ENCODE results near the gene TMEM175.
A peak's percentile ranks its signal among the peaks of the same experiment; 100 is the strongest.
"Not testable (repeated sequence)": the region's sequence is repeated elsewhere in the genome, so short reads cannot be mapped to it uniquely, and the experiment has no call there.

TMEM175 gene

DNA sequence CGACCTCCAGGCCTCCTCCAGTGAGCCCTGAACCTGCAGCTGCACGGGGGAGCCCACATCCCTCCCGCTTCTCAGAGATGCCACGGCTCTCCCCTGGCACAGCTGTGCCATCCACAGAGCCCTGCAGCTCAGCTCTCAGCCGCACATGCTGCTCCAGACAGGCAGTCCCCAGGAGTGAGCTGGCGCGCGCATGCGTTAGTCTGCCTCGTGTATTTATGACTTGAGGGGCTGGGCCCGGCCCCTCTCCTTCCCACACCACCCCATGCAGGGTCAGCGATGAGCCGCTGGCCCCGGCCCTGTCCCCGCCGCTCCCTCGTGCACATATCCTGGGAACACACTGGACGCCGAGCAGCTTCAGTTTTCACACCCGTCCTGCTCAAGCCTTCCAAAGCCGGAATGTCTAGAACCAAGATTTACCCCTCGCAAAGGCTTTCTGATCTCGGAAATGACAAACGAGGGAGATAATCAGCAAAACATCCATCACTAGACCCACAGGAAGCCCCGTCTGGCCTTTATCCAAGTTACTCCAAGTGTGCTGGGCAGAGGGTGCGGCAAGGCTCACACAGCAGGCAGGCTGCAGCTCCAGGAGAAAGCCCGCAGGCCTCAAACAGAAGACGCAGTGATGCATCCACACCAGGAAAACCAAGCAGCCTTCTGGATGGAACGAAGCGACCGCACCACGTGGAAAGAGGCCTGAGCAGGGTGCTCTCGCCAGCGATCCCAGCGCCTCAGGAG, 24.4 kb upstream of the TMEM175 start:
- Mint-ChIP-seq H3K27ac (no peak overlapping the region), H3K9me3 (ENCODE audit: low read depth) (no peaks in the 10 kb centered on the region), H3K27me3 (no peaks in the 10 kb centered on the region), H3K36me3 (peaks cover 2% of the 10 kb centered on the region), H3K4me1 (ENCODE audit: low read depth) (no peaks in the 10 kb centered on the region), H3K4me3 (no peak overlapping the region)

- Mint-ChIP-seq H3K27ac (no peak overlapping the region), H3K4me1 (ENCODE audit: low read depth) (no peaks in the 10 kb centered on the region), H3K4me3 (no peak overlapping the region), H3K27me3 (no peaks in the 10 kb centered on the region), H3K36me3 (peaks cover 2% of the 10 kb centered on the region), H3K9me3 (ENCODE audit: low read depth) (no peaks in the 10 kb centered on the region)
These were observed 23.1 kb upstream of the TMEM175 start for GRCh38 chr4:909131-909571.

GRCh38 chr4:909821-910220, 22.4 kb upstream of the TMEM175 start:
- H3K27ac Mint-ChIP-seq, result no peak overlapping the region
- H3K9me3 Mint-ChIP-seq (ENCODE audit: low read depth), result no peaks in the 10 kb centered on the region
- peaks cover under 1% of the 10 kb centered on the region for H3K4me1 Mint-ChIP-seq (ENCODE audit: low read depth)
- no peaks in the 10 kb centered on the region for H3K27me3 Mint-ChIP-seq
- no peak overlapping the region for H3K4me3 Mint-ChIP-seq
- H3K36me3 Mint-ChIP-seq, result peaks cover 2% of the 10 kb centered on the region

GRCh38 chr4:910366-911091, 21.7 kb upstream of the TMEM175 start:
- Mint-ChIP-seq H3K9me3 (ENCODE audit: low read depth) (no peaks in the 10 kb centered on the region), H3K4me1 (ENCODE audit: low read depth) (peaks cover 7% of the 10 kb centered on the region), H3K27ac (no peak overlapping the region)

GRCh38 chr4:911221-911751, 21.0 kb upstream of the TMEM175 start:
- peaks cover 15% of the 10 kb centered on the region for H3K4me1 Mint-ChIP-seq (ENCODE audit: low read depth)
- H3K27me3 Mint-ChIP-seq, result no peaks in the 10 kb centered on the region
- peaks cover 2% of the 10 kb centered on the region for H3K36me3 Mint-ChIP-seq
- H3K27ac Mint-ChIP-seq, result no peak overlapping the region
- H3K4me3 Mint-ChIP-seq, result no peak overlapping the region
- H3K9me3 Mint-ChIP-seq (ENCODE audit: low read depth), result no peaks in the 10 kb centered on the region

More at GRCh38 chr4:910366-911091, 21.7 kb upstream of the TMEM175 start:
- Mint-ChIP-seq H3K27me3 (no peaks in the 10 kb centered on the region), H3K4me3 (no peak overlapping the region), H3K36me3 (peaks cover 2% of the 10 kb centered on the region)

- H3K9me3 Mint-ChIP-seq (ENCODE audit: low read depth), result no peaks in the 10 kb centered on the region
- H3K27me3 Mint-ChIP-seq, result no peaks in the 10 kb centered on the region
- H3K36me3 Mint-ChIP-seq, result peaks cover 2% of the 10 kb centered on the region
- no peak overlapping the region for H3K4me3 Mint-ChIP-seq
- peaks cover 22% of the 10 kb centered on the region for H3K4me1 Mint-ChIP-seq (ENCODE audit: low read depth)
- no peak overlapping the region for H3K27ac Mint-ChIP-seq
These were observed 20.3 kb upstream of the TMEM175 start for GRCh38 chr4:911871-912490.

GRCh38 chr4:912548-913279, 19.5 kb upstream of the TMEM175 start:
- H3K27me3 Mint-ChIP-seq, result no peaks in the 10 kb centered on the region
- H3K4me1 Mint-ChIP-seq (ENCODE audit: low read depth), result peaks cover 27% of the 10 kb centered on the region
- H3K4me3 Mint-ChIP-seq, result no peak overlapping the region
- no peaks in the 10 kb centered on the region for H3K9me3 Mint-ChIP-seq (ENCODE audit: low read depth)
- peaks cover 2% of the 10 kb centered on the region for H3K36me3 Mint-ChIP-seq
- no peak overlapping the region for H3K27ac Mint-ChIP-seq

GRCh38 chr4:913280-913618, 19.0 kb upstream of the TMEM175 start:
- Mint-ChIP-seq H3K27ac (no peak overlapping the region), H3K9me3 (ENCODE audit: low read depth) (peaks cover 5% of the 10 kb centered on the region), H3K36me3 (peaks cover 2% of the 10 kb centered on the region), H3K27me3 (no peaks in the 10 kb centered on the region), H3K4me3 (no peak overlapping the region), H3K4me1 (ENCODE audit: low read depth) (peaks cover 32% of the 10 kb centered on the region)

GRCh38 chr4:914531-914930, 17.7 kb upstream of the TMEM175 start:
- Mint-ChIP-seq H3K27me3 (no peaks in the 10 kb centered on the region), H3K27ac (no peak overlapping the region), H3K36me3 (peaks cover 4% of the 10 kb centered on the region), H3K9me3 (ENCODE audit: low read depth) (peaks cover 7% of the 10 kb centered on the region), H3K4me3 (no peak overlapping the region), H3K4me1 (ENCODE audit: low read depth) (peaks cover 38% of the 10 kb centered on the region)

DNA sequence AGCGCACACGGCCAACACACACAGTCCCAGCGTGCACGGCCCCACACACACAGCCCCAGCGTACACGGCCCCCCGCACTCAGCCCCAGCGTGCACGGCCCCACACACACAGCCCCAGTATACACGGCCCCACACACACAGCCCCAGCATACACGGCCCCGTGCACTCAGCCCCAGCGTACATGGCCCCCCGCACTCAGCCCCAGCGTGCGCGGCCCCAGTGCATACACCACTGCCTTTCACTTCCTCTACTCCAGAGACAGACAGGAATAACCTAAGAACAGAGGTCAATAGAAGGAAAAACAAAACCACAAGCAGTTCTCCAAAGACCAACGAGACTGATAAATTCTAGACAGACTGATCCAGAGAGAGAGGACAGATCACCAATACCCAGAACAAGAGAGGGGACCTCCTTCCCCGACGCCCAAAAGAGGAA, 17.2 kb upstream of the TMEM175 start:
- Mint-ChIP-seq H3K4me3 (peak overlapping the region; percentile 69), H3K9me3 (ENCODE audit: low read depth) (peaks cover 9% of the 10 kb centered on the region), H3K36me3 (peaks cover 7% of the 10 kb centered on the region), H3K27ac (peak overlapping the region; percentile 72), H3K4me1 (ENCODE audit: low read depth) (peaks cover 42% of the 10 kb centered on the region), H3K27me3 (no peaks in the 10 kb centered on the region)

- H3K4me3 Mint-ChIP-seq, result peak overlapping the region; percentile 69
- peaks cover 44% of the 10 kb centered on the region for H3K4me1 Mint-ChIP-seq (ENCODE audit: low read depth)
- H3K27ac Mint-ChIP-seq, result peak overlapping the region; percentile 16
- no peaks in the 10 kb centered on the region for H3K27me3 Mint-ChIP-seq
- H3K36me3 Mint-ChIP-seq, result peaks cover 7% of the 10 kb centered on the region
- peaks cover 9% of the 10 kb centered on the region for H3K9me3 Mint-ChIP-seq (ENCODE audit: low read depth)
These were observed 16.7 kb upstream of the TMEM175 start for GRCh38 chr4:915595-915994.

DNA sequence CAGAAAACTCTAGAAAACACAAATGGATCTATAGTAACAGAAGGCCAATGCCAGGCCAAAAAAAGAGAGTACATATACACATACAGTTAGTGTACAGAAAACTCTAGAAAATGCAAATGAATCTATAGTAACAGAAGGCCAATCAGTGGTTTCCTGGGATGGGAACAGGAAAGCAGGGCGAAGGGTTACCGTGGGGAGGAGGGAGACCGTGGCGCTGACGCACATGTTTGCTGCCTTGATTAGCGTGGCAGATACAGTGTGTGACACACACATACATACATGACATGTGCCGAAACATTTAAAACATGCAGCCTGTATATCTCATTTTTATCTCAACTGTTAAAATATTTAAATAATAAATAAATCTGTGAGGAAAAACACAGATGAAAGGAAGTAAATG, 14.8 kb upstream of the TMEM175 start:
- Mint-ChIP-seq H3K27me3 (no peaks in the 10 kb centered on the region), H3K4me1 (ENCODE audit: low read depth) (peaks cover 57% of the 10 kb centered on the region), H3K9me3 (ENCODE audit: low read depth) (peaks cover 9% of the 10 kb centered on the region), H3K36me3 (peaks cover 5% of the 10 kb centered on the region), H3K4me3 (no peak overlapping the region), H3K27ac (no peak overlapping the region)

DNA sequence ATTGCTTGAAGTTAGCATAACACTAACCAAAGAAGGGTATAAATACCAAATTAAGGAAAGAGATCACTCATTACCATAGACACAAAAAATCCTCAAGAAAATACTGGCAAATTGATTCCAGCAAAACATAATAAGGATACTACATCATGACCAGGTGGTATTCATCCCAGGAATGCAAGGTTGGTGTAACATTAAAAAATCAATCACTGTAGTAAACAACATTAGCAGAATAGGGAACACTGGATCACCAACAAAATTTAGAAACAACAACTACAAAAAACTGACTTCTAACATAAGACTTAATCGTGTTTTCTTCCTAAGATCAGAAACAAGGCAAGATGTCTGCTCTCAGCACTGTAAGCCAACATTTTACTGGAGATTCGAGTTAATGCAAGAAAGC, 14.3 kb upstream of the TMEM175 start:
- Mint-ChIP-seq H3K4me3 (no peak overlapping the region), H3K9me3 (ENCODE audit: low read depth) (peaks cover 9% of the 10 kb centered on the region), H3K4me1 (ENCODE audit: low read depth) (peaks cover 63% of the 10 kb centered on the region), H3K27ac (no peak overlapping the region), H3K27me3 (no peaks in the 10 kb centered on the region), H3K36me3 (peaks cover 5% of the 10 kb centered on the region)

GRCh38 chr4:918591-918990, 13.7 kb upstream of the TMEM175 start:
- H3K4me3 Mint-ChIP-seq; H3K27me3 Mint-ChIP-seq; H3K36me3 Mint-ChIP-seq; H3K27ac Mint-ChIP-seq; H3K9me3 Mint-ChIP-seq (ENCODE audit: low read depth): not testable (repeated sequence)
- H3K4me1 Mint-ChIP-seq (ENCODE audit: low read depth), result peaks cover 65% of the 10 kb centered on the region

Data from activated naive CD8-positive, alpha-beta T cell (primary cell).